Measurements from ENCODE around the gene SLC24A2.

GRCh38 chr9:19770973-19771372, 17.9 kb downstream of the SLC24A2 start:
- no peak for TF ChIP-seq CTCF (IDR thresholded peaks at IDR 0.05)
- no peak for TF ChIP-seq POLR2A (IDR thresholded peaks at IDR 0.05)

Data from uterus (tissue), 2 donors.